HG02678 (cell line): ENCODE data around the gene LIMD2.
A peak's percentile ranks its signal among the peaks of the same experiment; 100 is the strongest.

Experiments used
- ATAC-seq: cut with Tn5 transposase; IDR thresholded peaks from one replicate; pipeline ENCODE4 v1.9.1; 2021; ENCODE audit warnings: mild to moderate bottlenecking, moderate library complexity; ENCODE audit not compliant: unreplicated experiment

The LIMD2 gene

GRCh38 chr17:63685041-63685440 lies 14.9 kb downstream of the LIMD2 start:
- ATAC-seq, result no peak

GRCh38 chr17:63682981-63683380 lies 16.9 kb downstream of the LIMD2 start:
- no peak for ATAC-seq

GRCh38 chr17:63682441-63682840 lies 17.5 kb downstream of the LIMD2 start:
- no peak for ATAC-seq

GRCh38 chr17:63681530-63681929 lies 18.4 kb downstream of the LIMD2 start:
- ATAC-seq, result no peak

GRCh38 chr17:63680700-63681099 lies 19.2 kb downstream of the LIMD2 start:
- no peak for ATAC-seq

- no peak for ATAC-seq
These were observed 20.7 kb downstream of the LIMD2 start for GRCh38 chr17:63679214-63679613.

- no peak for ATAC-seq
These were observed 23.3 kb downstream of the LIMD2 start for GRCh38 chr17:63676584-63676983.

GRCh38 chr17:63675607-63676546 lies 24.0 kb downstream of the LIMD2 start:
- no peak for ATAC-seq

- no peak for ATAC-seq
These were observed 24.7 kb downstream of the LIMD2 start for GRCh38 chr17:63675231-63675606.

GRCh38 chr17:63672856-63673255 lies 27.1 kb downstream of the LIMD2 start:
- no peak for ATAC-seq

- ATAC-seq, result no peak
These were observed 34.3 kb downstream of the LIMD2 start for GRCh38 chr17:63665527-63666214.

- ATAC-seq, result no peak
These were observed 40.1 kb downstream of the LIMD2 start for GRCh38 chr17:63659850-63660249.

- ATAC-seq, result no peak
These were observed 41.6 kb downstream of the LIMD2 start for GRCh38 chr17:63658366-63658765.

GRCh38 chr17:63657786-63658185 lies 42.1 kb downstream of the LIMD2 start:
- ATAC-seq, result no peak

- no peak for ATAC-seq
These were observed 46.9 kb downstream of the LIMD2 start for GRCh38 chr17:63653050-63653449.

- no peak for ATAC-seq
These were observed 47.8 kb downstream of the LIMD2 start for GRCh38 chr17:63652106-63652505.

GRCh38 chr17:63649813-63650212 lies 50.1 kb downstream of the LIMD2 start:
- no peak for ATAC-seq

- ATAC-seq, result no peak
These were observed 52.0 kb downstream of the LIMD2 start for GRCh38 chr17:63647936-63648335.

- no peak for ATAC-seq
These were observed 52.7 kb downstream of the LIMD2 start for GRCh38 chr17:63647065-63647725.

GRCh38 chr17:63646488-63646806 lies 53.5 kb downstream of the LIMD2 start:
- peak; percentile 83 for ATAC-seq
